GM21360 (cell line): ENCODE measurements around the gene C11orf52.

Experiments
- ATAC-seq: cut with Tn5 transposase; IDR thresholded peaks from one replicate; pipeline ENCODE4 v1.9.1; 2021; ENCODE audit warnings: mild to moderate bottlenecking, moderate library complexity; ENCODE audit not compliant: unreplicated experiment

C11orf52 gene

GRCh38 chr11:111937844-111938243 is 19.1 kb downstream of the C11orf52 start:
- ATAC-seq, result no peak

DNA sequence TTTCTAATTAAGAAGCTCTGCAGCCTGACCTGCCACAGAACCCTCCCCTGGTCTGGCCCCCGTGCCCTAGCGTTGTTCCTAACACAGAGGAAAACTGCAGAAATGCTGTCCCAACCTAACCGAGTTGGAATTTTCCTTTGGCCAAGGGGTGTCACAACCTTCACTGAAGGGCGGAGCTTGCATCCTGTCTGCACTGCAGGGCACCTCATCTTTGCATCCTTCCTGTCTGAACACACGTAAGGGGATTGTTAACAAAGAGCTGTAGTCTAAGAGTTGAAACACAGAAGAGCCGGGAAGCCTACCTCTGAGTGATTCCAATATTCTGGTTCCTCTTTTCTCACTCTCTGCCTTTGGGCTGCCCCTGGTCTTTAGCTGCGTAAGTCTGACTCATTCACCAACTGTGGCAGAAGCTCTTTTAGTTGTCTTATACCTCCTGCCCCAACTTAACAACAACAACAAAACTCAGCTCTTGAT is 20.0 kb downstream of the C11orf52 start:
- ATAC-seq, result peak; percentile 93

DNA sequence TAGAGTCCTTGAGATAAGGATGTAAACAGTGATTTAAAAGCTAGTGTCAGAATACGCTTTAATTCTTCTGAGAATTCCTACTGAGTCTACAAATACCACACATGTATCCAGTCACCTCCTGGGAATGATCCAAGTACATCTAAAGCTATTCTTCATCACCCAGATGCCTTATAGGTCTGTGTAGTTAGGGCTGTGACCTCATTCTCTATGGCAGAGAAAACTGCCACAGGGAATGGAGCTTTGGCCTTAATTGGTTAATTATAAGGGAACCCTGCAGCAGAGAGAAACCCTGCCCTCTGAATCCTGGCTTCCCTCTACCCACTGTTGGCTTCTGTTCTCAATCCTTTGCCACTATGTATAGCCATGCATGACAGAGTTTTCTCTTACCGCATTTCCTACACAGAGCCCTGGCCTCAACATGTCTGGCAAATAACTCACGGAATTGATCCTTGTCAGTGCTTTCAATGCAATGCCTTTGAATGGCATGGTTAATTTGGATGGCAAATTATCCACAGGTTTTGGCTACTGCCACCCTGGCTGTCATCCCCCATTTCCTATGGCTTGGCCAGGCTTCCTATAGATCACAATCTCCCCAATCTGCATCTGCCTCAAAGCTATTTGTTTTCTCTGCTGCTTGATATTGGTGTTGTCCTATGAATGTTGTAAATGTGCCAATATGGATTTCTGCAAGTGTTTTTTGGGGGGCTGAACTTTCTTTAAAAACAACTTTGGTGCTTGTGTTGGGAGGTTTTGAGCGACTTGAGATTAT is 21.3 kb downstream of the C11orf52 start:
- no peak for ATAC-seq

DNA sequence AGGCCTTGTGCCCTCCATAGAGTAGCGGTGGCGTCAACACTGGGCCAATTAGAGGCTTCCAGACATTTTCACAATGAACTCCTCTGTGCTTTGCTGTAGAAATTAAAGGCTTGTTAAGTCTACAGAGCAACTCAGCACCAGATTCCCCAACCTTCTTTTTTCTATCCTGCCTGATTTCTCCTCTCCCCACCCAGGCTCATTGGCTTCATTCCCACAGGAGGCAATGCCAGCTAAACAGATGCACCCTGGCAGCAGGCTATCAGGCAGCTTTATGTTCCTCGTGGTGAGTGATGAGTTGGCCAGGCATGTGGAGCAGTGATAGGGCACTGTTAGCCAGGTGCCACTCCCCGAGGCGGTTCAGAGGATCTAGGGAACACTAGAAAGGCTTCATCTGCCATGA is 23.2 kb downstream of the C11orf52 start:
- ATAC-seq, result no peak

- ATAC-seq, result no peak
Measured at GRCh38 chr11:111942829-111943228, 24.1 kb downstream of the C11orf52 start.

DNA sequence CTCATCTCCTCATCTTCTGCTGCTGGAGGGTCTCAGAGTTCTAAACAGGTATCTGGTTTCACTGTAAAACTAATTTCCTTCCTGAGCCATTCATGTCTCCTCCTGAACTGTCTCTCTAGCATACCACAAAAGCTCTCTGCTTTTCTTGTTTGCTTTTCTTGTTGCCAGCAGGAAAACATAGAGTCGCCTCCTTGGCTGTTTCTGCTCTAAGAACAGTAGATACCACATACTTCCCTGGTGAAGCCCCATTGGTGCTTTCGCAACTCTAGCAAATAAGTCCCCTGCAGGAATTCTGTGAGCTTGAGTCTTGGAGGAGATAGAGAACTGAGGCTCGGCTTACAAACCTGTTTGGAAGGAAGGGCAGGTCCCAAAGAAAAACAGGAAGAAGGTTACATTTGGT is 25.4 kb downstream of the C11orf52 start:
- no peak for ATAC-seq

DNA sequence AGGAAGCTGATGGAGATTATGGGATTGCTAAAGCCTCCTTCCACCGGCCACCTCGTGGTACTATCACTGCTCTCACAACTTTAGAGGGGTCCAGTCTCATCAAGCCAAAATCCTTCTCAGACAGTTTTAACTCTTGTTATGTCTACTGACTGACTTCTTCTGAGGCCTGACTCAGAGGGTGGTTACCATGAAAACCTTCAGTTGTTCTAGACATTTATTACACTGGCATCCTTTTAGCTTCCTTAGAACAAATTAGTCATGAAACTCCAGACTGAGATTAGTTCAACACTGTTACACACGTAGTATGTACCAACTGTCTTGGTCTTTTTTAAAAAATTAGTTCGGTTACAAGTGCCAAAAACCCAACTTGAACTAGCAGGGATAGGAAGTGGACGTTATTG is 25.9 kb downstream of the C11orf52 start:
- ATAC-seq, result no peak

DNA sequence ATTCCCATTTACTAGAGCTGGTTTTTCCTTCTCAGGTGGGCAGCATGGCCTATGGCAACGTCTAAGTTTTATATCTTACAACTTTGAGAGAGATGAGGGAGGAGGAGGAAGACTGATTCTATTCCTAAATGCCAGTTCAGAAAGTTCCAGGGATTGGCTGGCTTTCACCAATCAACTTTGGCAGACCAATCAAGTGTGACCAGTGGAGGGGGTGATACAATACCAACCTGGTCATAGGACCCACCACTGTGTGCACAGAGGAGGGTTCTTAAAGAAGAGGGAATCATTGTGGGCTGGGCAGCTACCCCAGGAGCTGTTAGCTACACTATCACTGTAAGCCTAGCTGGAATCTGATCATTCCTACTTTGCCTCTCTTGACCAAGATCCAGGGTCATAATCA is 26.5 kb downstream of the C11orf52 start:
- no peak for ATAC-seq

DNA sequence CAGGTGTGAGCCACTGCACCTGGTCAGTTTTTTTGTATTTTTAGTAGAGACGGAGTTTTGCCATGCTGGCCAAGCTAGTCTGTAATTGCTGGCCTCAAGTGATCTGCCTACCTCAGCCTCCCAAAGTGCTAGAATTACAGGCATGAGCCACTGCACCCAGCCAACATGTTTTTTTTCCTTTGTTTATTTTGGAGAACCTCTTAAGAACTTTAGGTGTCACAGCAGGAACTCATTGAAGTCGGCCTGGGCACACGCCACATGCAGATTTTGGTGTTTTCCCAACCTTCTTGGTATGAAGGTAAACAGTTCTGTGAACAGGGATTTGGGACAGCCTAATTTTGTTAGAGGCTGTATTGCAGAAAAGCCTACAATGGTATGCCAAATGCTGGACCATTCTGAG is 27.8 kb downstream of the C11orf52 start:
- no peak for ATAC-seq

- ATAC-seq, result no peak
Measured at GRCh38 chr11:111947143-111947542, 28.4 kb downstream of the C11orf52 start.

- no peak for ATAC-seq
Measured at GRCh38 chr11:111949519-111950426, 31.1 kb downstream of the C11orf52 start.

GRCh38 chr11:111951565-111951964 is 32.9 kb downstream of the C11orf52 start:
- ATAC-seq, result no peak

- no peak for ATAC-seq
Measured at GRCh38 chr11:111954154-111954553, 35.4 kb downstream of the C11orf52 start.

- no peak for ATAC-seq
Measured at GRCh38 chr11:111957663-111958444, 39.1 kb downstream of the C11orf52 start.

GRCh38 chr11:111960916-111961315 is 42.2 kb downstream of the C11orf52 start:
- no peak for ATAC-seq

DNA sequence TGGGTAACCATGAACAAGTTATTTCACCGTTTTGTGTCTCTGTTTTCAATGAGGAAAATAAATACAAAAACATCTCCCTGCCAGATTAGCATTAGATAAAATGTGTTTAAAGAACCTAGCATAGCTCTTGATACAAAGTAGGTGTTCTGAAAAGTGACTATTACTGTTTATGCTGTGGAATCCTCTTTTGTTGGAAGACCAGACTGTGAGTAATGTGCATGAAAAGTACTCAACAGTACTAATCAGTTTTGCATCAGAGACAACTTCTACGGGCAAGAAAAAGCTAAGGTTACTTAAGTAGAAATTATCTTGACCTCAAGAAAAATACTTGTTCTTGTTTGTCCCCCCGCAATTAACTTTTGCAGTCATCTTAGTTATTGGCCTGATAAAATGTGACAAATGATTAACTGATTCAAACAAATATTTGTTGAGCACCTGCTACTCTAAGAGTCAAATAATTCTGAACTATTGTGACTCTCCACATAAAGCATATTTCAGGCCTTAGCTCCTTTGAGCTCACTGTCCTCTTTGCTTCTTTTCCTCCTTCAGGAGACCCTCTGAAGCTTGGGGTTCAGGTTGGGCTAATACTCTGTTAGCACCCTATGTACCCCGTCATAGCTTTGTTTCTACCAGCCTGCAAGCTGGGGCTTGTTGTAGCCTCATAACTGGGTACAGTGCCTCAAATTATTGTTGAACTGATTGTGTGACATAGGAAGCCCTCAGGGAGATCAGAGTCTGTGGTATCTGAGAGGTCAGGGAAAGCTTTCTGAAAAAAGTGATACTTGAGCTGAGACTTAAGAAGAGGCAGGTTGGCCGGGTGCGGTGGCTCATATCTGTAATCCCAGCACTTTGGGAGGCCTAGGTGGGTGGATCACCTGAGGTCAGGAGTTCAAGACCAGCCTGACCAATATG is 42.9 kb downstream of the C11orf52 start:
- no peak for ATAC-seq

- no peak for ATAC-seq
Measured at GRCh38 chr11:111963931-111964340, 45.2 kb downstream of the C11orf52 start.

- no peak for ATAC-seq
Measured at GRCh38 chr11:111966678-111967077, 48.0 kb downstream of the C11orf52 start.

GRCh38 chr11:111967649-111968048 is 48.9 kb downstream of the C11orf52 start:
- ATAC-seq, result no peak

DNA sequence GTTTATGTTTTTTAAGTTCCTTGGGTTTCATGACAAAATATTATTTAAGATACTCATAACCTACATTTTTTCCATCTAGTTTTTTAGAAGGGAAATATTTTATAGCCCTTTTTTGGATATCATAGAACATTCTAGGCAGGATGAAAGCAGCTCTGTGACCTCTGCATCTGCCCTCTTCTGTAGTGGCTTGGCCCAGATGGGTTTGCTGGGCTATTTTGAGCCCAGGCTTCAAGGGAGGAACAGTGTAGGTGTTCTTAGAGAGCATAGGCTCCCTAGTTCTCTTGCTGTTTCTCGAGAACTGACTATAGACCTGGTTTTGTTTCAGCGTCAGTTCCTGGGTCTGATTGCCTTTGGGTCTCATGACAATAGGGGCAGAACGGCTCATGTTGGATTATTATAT is 50.6 kb downstream of the C11orf52 start:
- no peak for ATAC-seq
